Measurements from ENCODE around the gene WDR70.
A peak's percentile ranks its signal among the peaks of the same experiment; 100 is the strongest.
"Not testable (repeated sequence)": the region's sequence is repeated elsewhere in the genome, so short reads cannot be mapped to it uniquely, and the experiment has no call there.

Gene WDR70

GRCh38 chr5:37640088-37640487 lies 261.0 kb downstream of the WDR70 start:
- no peak for DNase-seq (ENCODE audit: low read depth)

- DNase-seq (ENCODE audit: low read depth), result no peak
These were observed 262.8 kb downstream of the WDR70 start for GRCh38 chr5:37641933-37642332.

GRCh38 chr5:37645707-37646106 lies 266.6 kb downstream of the WDR70 start:
- DNase-seq (ENCODE audit: low read depth), result no peak

GRCh38 chr5:37654566-37654965 lies 275.4 kb downstream of the WDR70 start:
- not testable (repeated sequence) for DNase-seq (ENCODE audit: low read depth)

GRCh38 chr5:37657046-37657445 lies 277.9 kb downstream of the WDR70 start:
- no peak for DNase-seq (ENCODE audit: low read depth)

GRCh38 chr5:37658440-37658839 lies 279.3 kb downstream of the WDR70 start:
- DNase-seq (ENCODE audit: low read depth), result no peak

- no peak for DNase-seq (ENCODE audit: low read depth)
These were observed 281.2 kb downstream of the WDR70 start for GRCh38 chr5:37660319-37660718.

- DNase-seq (ENCODE audit: low read depth), result no peak
These were observed 282.3 kb downstream of the WDR70 start for GRCh38 chr5:37661227-37661920.

GRCh38 chr5:37661951-37662350 lies 282.8 kb downstream of the WDR70 start:
- DNase-seq (ENCODE audit: low read depth), result no peak

GRCh38 chr5:37662362-37662761 lies 283.2 kb downstream of the WDR70 start:
- DNase-seq (ENCODE audit: low read depth), result no peak

- DNase-seq (ENCODE audit: low read depth), result no peak
These were observed 283.8 kb downstream of the WDR70 start for GRCh38 chr5:37662789-37663485.

- no peak for DNase-seq (ENCODE audit: low read depth)
These were observed 284.4 kb downstream of the WDR70 start for GRCh38 chr5:37663538-37663937.

- DNase-seq (ENCODE audit: low read depth), result no peak
These were observed 285.4 kb downstream of the WDR70 start for GRCh38 chr5:37664551-37664950.

GRCh38 chr5:37665272-37665671 lies 286.2 kb downstream of the WDR70 start:
- DNase-seq (ENCODE audit: low read depth), result no peak

GRCh38 chr5:37665889-37666288 lies 286.8 kb downstream of the WDR70 start:
- DNase-seq (ENCODE audit: low read depth), result no peak

GRCh38 chr5:37667430-37667829 lies 288.3 kb downstream of the WDR70 start:
- DNase-seq (ENCODE audit: low read depth), result no peak

GRCh38 chr5:37667846-37668245 lies 288.7 kb downstream of the WDR70 start:
- DNase-seq (ENCODE audit: low read depth), result no peak

- no peak for DNase-seq (ENCODE audit: low read depth)
These were observed 289.5 kb downstream of the WDR70 start for GRCh38 chr5:37668524-37669047.

GRCh38 chr5:37672118-37672588 lies 293.0 kb downstream of the WDR70 start:
- DNase-seq (ENCODE audit: low read depth), result peak; percentile 1

GRCh38 chr5:37674361-37674760 lies 295.2 kb downstream of the WDR70 start:
- DNase-seq (ENCODE audit: low read depth), result not testable (repeated sequence)

GRCh38 chr5:37679326-37679725 lies 300.2 kb downstream of the WDR70 start:
- not testable (repeated sequence) for DNase-seq (ENCODE audit: low read depth)

GRCh38 chr5:37679903-37680302 lies 300.8 kb downstream of the WDR70 start:
- not testable (repeated sequence) for DNase-seq (ENCODE audit: low read depth)

- DNase-seq (ENCODE audit: low read depth), result no peak
These were observed 304.0 kb downstream of the WDR70 start for GRCh38 chr5:37683072-37683471.
